OCI-LY7 (cell line): ENCODE measurements around the gene STK10. TPM values are rescaled to one million over a fixed set of nuclear protein-coding genes. Genes with fewer than 3 reads are reported as not detected.
A peak's percentile ranks its signal among the peaks of the same experiment; 100 is the strongest.

Experiments used
- BruUV-seq: library from RNA; stranded (reverse); fragments of 400-500 nt; replicated peaks from 2 replicates; lab custom pipeline; 2021; lab: Mats Ljungman, UMichigan
- CTCF ChIA-PET: fragments of 300-600 bp; sonication (Branson Sonifier 250); formaldehyde crosslinking; loops from one replicate; lab custom pipeline; 2022; ENCODE audit warnings: antibody characterized with exemption; ENCODE audit not compliant: unreplicated experiment; lab: Charles Lee
- POLR2A ChIA-PET: fragments of 300-600 bp; sonication (Branson Sonifier 250); formaldehyde crosslinking; loops from one replicate; lab custom pipeline; 2022; ENCODE audit warnings: antibody characterized with exemption; lab: Charles Lee
- DNase-seq: peaks from one replicate; pipeline ENCODE4 v3.0.0-alpha.2; 2015; ENCODE audit warnings: low spot score
- H2AFZ ChIP-seq: fragments of 200-600 bp; sonication (generic), shearing (Covaris generic); 2 replicates; pipeline ENCODE4 v1.6.1; 2014; ENCODE audit warnings: mild to moderate bottlenecking, antibody characterized with exemption, low read length, moderate library complexity
- H3K27ac ChIP-seq: fragments of 200-600 bp; sonication (generic); 2 replicates; pipeline ENCODE4 v1.5.1; 2014; ENCODE audit warnings: mixed run types, low read depth, mild to moderate bottlenecking, moderate library complexity, low read length, inconsistent platforms; ENCODE audit not compliant: poor library complexity, severe bottlenecking
- H3K36me3 ChIP-seq: fragments of 200-600 bp; sonication (generic); 2 replicates; pipeline ENCODE4 v1.6.1; 2014; ENCODE audit warnings: mild to moderate bottlenecking, antibody characterized with exemption, low read length, moderate library complexity, mixed read lengths; ENCODE audit not compliant: insufficient read depth
- H3K4me1 ChIP-seq: fragments of 200-600 bp; sonication (generic); 2 replicates; pipeline ENCODE4 v1.5.1; 2014; ENCODE audit warnings: mild to moderate bottlenecking, low read length; ENCODE audit not compliant: insufficient read depth, poor library complexity, severe bottlenecking
- H3K4me2 ChIP-seq: fragments of 200-600 bp; sonication (generic); 2 replicates; pipeline ENCODE4 v1.6.1; 2014; ENCODE audit warnings: mild to moderate bottlenecking, low read length
- H3K4me3 ChIP-seq: fragments of 200-600 bp; sonication (generic); 2 replicates; pipeline ENCODE4 v1.5.1; 2014; ENCODE audit warnings: mild to moderate bottlenecking, low read depth, low read length; ENCODE audit not compliant: poor library complexity, severe bottlenecking
- H3K79me2 ChIP-seq: fragments of 200-600 bp; sonication (generic); 2 replicates; pipeline ENCODE4 v1.6.1; 2016; ENCODE audit warnings: low read depth, mild to moderate bottlenecking, low read length, moderate library complexity, mixed read lengths; ENCODE audit not compliant: insufficient read depth
- H3K9me2 ChIP-seq: fragments of 200-600 bp; sonication (generic); 2 replicates; pipeline ENCODE4 v1.6.1; 2016; ENCODE audit warnings: mild to moderate bottlenecking, low read length, mixed read lengths; ENCODE audit not compliant: insufficient read depth
- H3K9me3 ChIP-seq: fragments of 200-600 bp; sonication (generic); 2 replicates; pipeline ENCODE4 v1.6.1; 2014; ENCODE audit warnings: mild to moderate bottlenecking, mixed run types, low read length, mixed read lengths
- H4K20me1 ChIP-seq: fragments of 200-600 bp; sonication (generic); 2 replicates; pipeline ENCODE4 v1.6.1; 2014; ENCODE audit warnings: mild to moderate bottlenecking, antibody characterized with exemption, low read length, moderate library complexity, mixed read lengths; ENCODE audit not compliant: insufficient read depth
- CTCF ChIP-seq: fragments of 200-600 bp; sonication (generic); conservative IDR thresholded peaks from 2 replicates; pipeline ENCODE4 v1.5.1; 2014; ENCODE audit warnings: mild to moderate bottlenecking, antibody characterized with exemption, low read length, moderate library complexity, mixed read lengths
- EZH2phosphoT487 ChIP-seq: fragments of 200-600 bp; sonication (generic); IDR thresholded peaks from 2 replicates; pipeline ENCODE4 v1.6.1; 2018; ENCODE audit warnings: low read depth, borderline replicate concordance, mild to moderate bottlenecking, mixed run types, antibody characterized with exemption, low read length, moderate library complexity, mixed read lengths
- intact Hi-C: fragments of 100-400 bp; cut with micrococcal nuclease; formaldehyde crosslinking; loops from one replicate; pipeline ENCODE4 v1.10.0; 2022; ENCODE audit not compliant: unreplicated experiment
- total RNA-seq, 2 experiments: library from RNA; depleted of rRNA in 1 of 2; stranded (reverse); fragments of >200 nt in 1 of 2; shearing (Covaris generic) in 1 of 2; gene quantifications; 2 replicates each; pipeline ENCODE4 v1.2.3, GENCODE V29; 2014 to 2022

Gene STK10
- total RNA-seq, 2 experiments from 2014 or later = 53.7 to 89.7 TPM

GRCh38 chr5:172059661-172060100 is 128.3 kb downstream of the STK10 start:
- Histone ChIP-seq H3K4me3 (no peak overlapping the region), H3K79me2 (no peaks in the 10 kb centered on the region), H4K20me1 (no peaks in the 10 kb centered on the region), H3K9me3 (no peaks in the 10 kb centered on the region), H3K4me2 (no peak overlapping the region), H3K9me2 (no peaks in the 10 kb centered on the region), H3K27ac (no peak overlapping the region), H3K36me3 (peaks cover 67% of the 10 kb centered on the region), H3K4me1 (no peaks in the 10 kb centered on the region), H2AFZ (no peak overlapping the region)
- POLR2A ChIA-PET = interaction anchor here (0.6 to 1.4 kb wide), 5 partner anchors 11 to 142 kb away, joined by 3 to 6 read pairs (median 4); no protein-coding TSS in a partner anchor
- no TSS peak for BruUV-seq
- CTCF ChIA-PET = interaction anchor here (0.5 to 1.1 kb wide), 3 partner anchors 23 to 129 kb away, joined by 3 to 5 read pairs (median 3); partner anchors contain the start of gene STK10
- intact Hi-C loops = loop anchor here (2.0 kb wide), 1 partner anchor 129 kb away; the partner anchor contains the start of gene STK10
- no peak for TF ChIP-seq EZH2phosphoT487
- peak; percentile 82 for TF ChIP-seq CTCF
- DNase-seq = peak; percentile 37

GRCh38 chr5:172058088-172058487 is 129.9 kb downstream of the STK10 start:
- DNase-seq = no peak
- H4K20me1 ChIP-seq = no peaks in the 10 kb centered on the region
- POLR2A ChIA-PET = no interaction called here

More at GRCh38 chr5:172058088-172058487, 129.9 kb downstream of the STK10 start:
- H3K4me3 ChIP-seq = no peak overlapping the region
- CTCF ChIA-PET = interaction anchor here (0.6 kb wide), 1 partner anchor 402 kb away, joined by 3 read pairs; no protein-coding TSS in a partner anchor
- no peaks in the 10 kb centered on the region for H3K79me2 ChIP-seq
- TF ChIP-seq EZH2phosphoT487 (no peak), CTCF (no peak)
- H3K9me2 ChIP-seq = no peaks in the 10 kb centered on the region
- H3K36me3 ChIP-seq = peaks cover 65% of the 10 kb centered on the region
- intact Hi-C loops = loop anchor here (2.0 kb wide), 1 partner anchor 131 kb away; the partner anchor contains the start of gene STK10
- H2AFZ ChIP-seq = no peak overlapping the region
- H3K4me1 ChIP-seq = no peaks in the 10 kb centered on the region
- no TSS peak for BruUV-seq
- H3K27ac ChIP-seq = no peak overlapping the region
- no peak overlapping the region for H3K4me2 ChIP-seq
- no peaks in the 10 kb centered on the region for H3K9me3 ChIP-seq
